Fibroblast of lung (primary cell): ENCODE results near the gene BIVM. TPM values are rescaled to one million over a fixed set of nuclear protein-coding genes. Genes with fewer than 3 reads are reported as not detected.

Experiments
- DNase-seq, 2 donors: peaks; one replicate each; pipeline versions ENCODE4 v3.0.0 to v3.0.0-alpha.2; 2010; ENCODE audit warnings: low read depth in 2 of 2
- H2AFZ ChIP-seq: 2 replicates; pipeline ENCODE4 v1.5.1; 2012; ENCODE audit warnings: low read length, control low read depth, inconsistent platforms
- H3K27ac ChIP-seq: 2 replicates; pipeline ENCODE4 v1.5.1; 2011; ENCODE audit warnings: low read length, control low read depth; ENCODE audit not compliant: insufficient read depth
- H3K27me3 ChIP-seq: 2 replicates; pipeline ENCODE4 v1.5.1; 2011; ENCODE audit warnings: mild to moderate bottlenecking, low read length; ENCODE audit not compliant: control insufficient read depth, insufficient read depth
- H3K36me3 ChIP-seq: 2 replicates; pipeline ENCODE4 v1.5.1; 2011; ENCODE audit warnings: low read length; ENCODE audit not compliant: control insufficient read depth, insufficient read depth
- H3K4me1 ChIP-seq: 2 replicates; pipeline ENCODE4 v1.5.1; 2011; ENCODE audit warnings: low read length; ENCODE audit not compliant: control insufficient read depth, insufficient read depth; ENCODE audit errors: extremely low read depth
- H3K4me2 ChIP-seq: 2 replicates; pipeline ENCODE4 v1.5.1; 2011; ENCODE audit warnings: low read length, control low read depth; ENCODE audit not compliant: insufficient read depth; ENCODE audit errors: extremely low read depth
- H3K4me3 ChIP-seq, 4 experiments: fragments of 200-600 bp in 1 of 4; sonication (generic) in 1 of 4; replicated peaks in 1 of 4; 2 replicates each; pipeline ENCODE4 v1.5.1; 2011 to 2016; ENCODE audit warnings: low read length in 4 of 4, low read depth in 3 of 4, mild to moderate bottlenecking in 3 of 4, control low read depth in 2 of 4, inconsistent platforms in 1 of 4, mixed read lengths in 1 of 4; ENCODE audit not compliant: insufficient read depth in 1 of 4; ENCODE audit errors: control extremely low read depth in 1 of 4
- H3K79me2 ChIP-seq: 2 replicates; pipeline ENCODE4 v1.5.1; 2012; ENCODE audit warnings: mild to moderate bottlenecking, low read length, inconsistent platforms; ENCODE audit not compliant: control insufficient read depth, insufficient read depth
- H3K9ac ChIP-seq: 2 replicates; pipeline ENCODE4 v1.5.1; 2011; ENCODE audit warnings: mild to moderate bottlenecking, low read length, control low read depth; ENCODE audit not compliant: insufficient read depth
- H3K9me3 ChIP-seq: 2 replicates; pipeline ENCODE4 v1.5.1; 2012; ENCODE audit warnings: low read depth, low read length; ENCODE audit not compliant: control insufficient read depth, insufficient read depth
- H4K20me1 ChIP-seq: 2 replicates; pipeline ENCODE4 v1.5.1; 2011; ENCODE audit warnings: low read length; ENCODE audit not compliant: control insufficient read depth, insufficient read depth; ENCODE audit errors: extremely low read depth
- CTCF ChIP-seq, 2 donors: IDR thresholded peaks in 1 of 2; conservative IDR thresholded peaks in 1 of 2; 1 replicate in 1 of 2; 2 replicates in 1 of 2; pipeline ENCODE4 v1.5.1; 2011 to 2012; ENCODE audit warnings: low read length in 2 of 2, control low read depth in 1 of 2, inconsistent platforms in 1 of 2, low read depth in 1 of 2, mild to moderate bottlenecking in 1 of 2
- EZH2 ChIP-seq: IDR thresholded peaks from 2 replicates; pipeline ENCODE4 v1.5.1; 2012; ENCODE audit warnings: low read length, control low read depth, mild to moderate bottlenecking; ENCODE audit errors: missing control alignments
- polyA plus RNA-seq, 2 donors: library from polyadenylated mRNA; depleted of rRNA in 1 of 2; stranded (reverse) in 1 of 2; unstranded in 1 of 2; fragments of >200 nt; gene quantifications; 2 replicates each; pipeline ENCODE4 v1.2.1, GENCODE V29; 2011 to 2012; ENCODE audit warnings: missing spikeins in 1 of 2
- total RNA-seq: library from RNA; depleted of rRNA; stranded (reverse); fragments of >200 nt; gene quantifications from 2 replicates; pipeline ENCODE4 v1.2.1, GENCODE V29; 2014

Gene BIVM
- total and polyA plus RNA-seq, 2 donors (not counting 1 experiment from before 2014, with no cell fraction given): 22.3 to 22.4 TPM

DNA sequence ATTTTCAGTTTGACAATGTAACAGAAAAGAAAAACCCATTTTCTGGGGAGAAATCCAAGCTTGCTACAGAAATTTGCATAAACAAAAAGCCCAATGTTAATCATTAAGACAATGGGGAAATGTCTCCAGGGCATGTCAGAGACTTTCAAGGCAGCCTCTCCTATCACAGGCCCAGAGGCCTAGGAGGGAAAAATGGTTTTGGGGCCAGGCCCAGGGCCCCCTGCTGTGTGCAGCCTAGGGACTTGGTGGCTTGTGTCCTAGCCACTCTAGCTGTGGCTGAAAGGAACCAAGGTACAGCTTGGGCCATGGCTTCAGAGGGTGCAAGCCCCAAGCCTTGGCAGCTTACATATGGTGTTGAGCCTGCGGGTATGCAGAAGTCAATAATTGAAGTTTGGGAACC is 17.3 kb upstream of the BIVM start:
- no peak overlapping the region for H3K4me2 ChIP-seq
- TF ChIP-seq EZH2: no peak
- no peak for TF ChIP-seq CTCF (conservative IDR thresholded peaks at IDR 0.05 in 1 of 2, IDR thresholded peaks at IDR 0.05 in 1 of 2; ENCODE audit: low read depth in 1 of 2, low read length in 2 of 2)
- no peak for DNase-seq
- H3K36me3 ChIP-seq: no peaks in the 10 kb centered on the region
- no peaks in the 10 kb centered on the region for H3K4me1 ChIP-seq
- H3K9ac ChIP-seq: no peak overlapping the region
- H3K9me3 ChIP-seq: no peaks in the 10 kb centered on the region
- H3K79me2 ChIP-seq: no peaks in the 10 kb centered on the region
- H3K27me3 ChIP-seq: no peaks in the 10 kb centered on the region
- H3K27ac ChIP-seq: no peak overlapping the region
- H3K4me3 ChIP-seq: no peak overlapping the region
- no peaks in the 10 kb centered on the region for H4K20me1 ChIP-seq
- H2AFZ ChIP-seq: no peak overlapping the region

DNA sequence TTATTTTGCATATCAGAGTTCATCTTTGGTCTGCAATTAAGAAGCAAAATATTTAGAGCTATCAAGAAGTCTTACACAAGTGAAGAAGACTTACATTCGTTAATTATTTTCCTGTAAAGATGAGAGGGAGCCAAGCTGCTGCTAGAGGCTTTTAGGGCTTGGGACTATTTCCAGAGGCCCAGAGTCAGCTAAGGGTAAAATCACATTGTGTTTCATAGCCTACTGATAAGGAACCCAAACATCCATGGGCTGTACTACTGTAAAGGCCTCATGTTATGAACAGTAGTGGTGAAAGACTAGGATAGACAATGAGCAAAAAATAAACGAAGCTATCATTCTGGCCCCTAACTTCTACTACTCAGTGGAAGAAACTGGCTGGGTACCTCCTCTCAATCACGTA is 14.4 kb upstream of the BIVM start:
- Histone ChIP-seq H3K36me3 (no peaks in the 10 kb centered on the region), H3K9ac (no peak overlapping the region), H3K4me3 (no peak overlapping the region), H3K27me3 (no peaks in the 10 kb centered on the region), H4K20me1 (no peaks in the 10 kb centered on the region), H3K4me1 (no peaks in the 10 kb centered on the region), H3K79me2 (no peaks in the 10 kb centered on the region), H3K27ac (no peak overlapping the region), H3K4me2 (no peak overlapping the region), H2AFZ (no peak overlapping the region), H3K9me3 (no peaks in the 10 kb centered on the region)
- TF ChIP-seq EZH2: no peak
- no peak for TF ChIP-seq CTCF (conservative IDR thresholded peaks at IDR 0.05 in 1 of 2, IDR thresholded peaks at IDR 0.05 in 1 of 2; ENCODE audit: low read depth in 1 of 2, low read length in 2 of 2)
- no peak for DNase-seq

GRCh38 chr13:102788683-102789082 is 10.2 kb upstream of the BIVM start:
- Histone ChIP-seq H3K36me3 (peaks cover 3% of the 10 kb centered on the region), H4K20me1 (no peaks in the 10 kb centered on the region)

More at GRCh38 chr13:102788683-102789082, 10.2 kb upstream of the BIVM start:
- Histone ChIP-seq H3K27ac (no peak overlapping the region), H3K9me3 (no peaks in the 10 kb centered on the region), H3K4me1 (no peaks in the 10 kb centered on the region), H2AFZ (no peak overlapping the region), H3K4me2 (no peak overlapping the region), H3K4me3 (no peak overlapping the region), H3K9ac (no peak overlapping the region), H3K79me2 (no peaks in the 10 kb centered on the region), H3K27me3 (no peaks in the 10 kb centered on the region)
- no peak for DNase-seq
- no peak for TF ChIP-seq CTCF (conservative IDR thresholded peaks at IDR 0.05 in 1 of 2, IDR thresholded peaks at IDR 0.05 in 1 of 2; ENCODE audit: low read depth in 1 of 2, low read length in 2 of 2)
- TF ChIP-seq EZH2: no peak
